OCI-LY3 (cell line): ENCODE measurements around the gene FFAR1.

ENCODE experiments used
- H2AFZ ChIP-seq: fragments of 200-600, 300-600 bp; shearing (Covaris generic); 2 replicates; pipeline ENCODE4 v1.6.0; 2014; ENCODE audit warnings: antibody characterized with exemption, low read depth, low read length
- H3K27ac ChIP-seq: fragments of 200-600, 300-600 bp; sonication (generic); 2 replicates; pipeline ENCODE4 v1.5.1; 2014; ENCODE audit warnings: mild to moderate bottlenecking, low read length, moderate library complexity, mixed read lengths
- H3K27me3 ChIP-seq: fragments of 200-600, 300-600 bp; sonication (generic); 2 replicates; pipeline ENCODE4 v1.6.1; 2014; ENCODE audit warnings: low read depth, low read length, mixed read lengths
- H3K36me3 ChIP-seq: fragments of 200-600, 300-600 bp; sonication (generic); replicated peaks from 2 replicates; pipeline ENCODE3; 2014; ENCODE audit warnings: low read depth, low read length, mixed read lengths
- H3K4me1 ChIP-seq: fragments of 300-600, 200-600 bp; sonication (generic); 2 replicates; pipeline ENCODE4 v1.6.1; 2014; ENCODE audit warnings: low read length, mixed read lengths
- H3K4me2 ChIP-seq: fragments of 200-600, 300-600 bp; sonication (generic); 2 replicates; pipeline ENCODE4 v1.6.1; 2014; ENCODE audit warnings: low read length, mixed read lengths
- H3K4me3 ChIP-seq: fragments of 300-600, 200-600 bp; sonication (generic); 2 replicates; pipeline ENCODE4 v1.5.1; 2014; ENCODE audit warnings: antibody characterized with exemption, mild to moderate bottlenecking, low read length, moderate library complexity
- H3K79me2 ChIP-seq: fragments of 300-600, 200-600 bp; shearing (Covaris generic); 2 replicates; pipeline ENCODE4 v1.6.1; 2014; ENCODE audit warnings: mild to moderate bottlenecking, low read length, mixed read lengths
- H3K9ac ChIP-seq: fragments of 300-600, 200-600 bp; shearing (Covaris generic); 2 replicates; pipeline ENCODE4 v1.6.0; 2014; ENCODE audit warnings: mild to moderate bottlenecking, low read length, moderate library complexity
- H3K9me3 ChIP-seq: fragments of 200-600, 300-600 bp; shearing (Covaris generic); 2 replicates; pipeline ENCODE4 v1.6.1; 2014; ENCODE audit warnings: low read length, mixed read lengths; ENCODE audit not compliant: insufficient read depth
- H4K20me1 ChIP-seq: fragments of 200-600, 300-600 bp; sonication (generic); 2 replicates; pipeline ENCODE4 v1.6.1; 2016; ENCODE audit warnings: low read length, mixed read lengths; ENCODE audit not compliant: insufficient read depth
- CTCF ChIP-seq: fragments of 200-600, 300-600 bp; sonication (generic); IDR thresholded peaks from 2 replicates; pipeline ENCODE4 v1.5.1; 2014; ENCODE audit warnings: antibody characterized with exemption, low read length, low read depth
- EZH2phosphoT487 ChIP-seq: fragments of 200-600 bp; shearing (Covaris generic); IDR thresholded peaks from 2 replicates; pipeline ENCODE4 v1.6.1; 2018; ENCODE audit warnings: antibody characterized with exemption, mixed run types, low read depth

FFAR1 gene

GRCh38 chr19:35383536-35383935 lies 35.8 kb downstream of the FFAR1 start:
- no peaks in the 10 kb centered on the region for H3K79me2 ChIP-seq
- H3K27me3 ChIP-seq, result peaks cover 35% of the 10 kb centered on the region
- no peak overlapping the region for H3K4me3 ChIP-seq
- H3K9me3 ChIP-seq, result peaks cover 30% of the 10 kb centered on the region; the same call in 1 of the 2 replicates
- H4K20me1 ChIP-seq, result no peaks in the 10 kb centered on the region
- TF ChIP-seq CTCF (no peak), EZH2phosphoT487 (no peak)
- H3K4me1 ChIP-seq, result no peaks in the 10 kb centered on the region
- H3K27ac ChIP-seq, result no peak overlapping the region
- no peak overlapping the region for H2AFZ ChIP-seq
- H3K36me3 ChIP-seq, result no peaks in the 10 kb centered on the region
- no peak overlapping the region for H3K4me2 ChIP-seq
- no peak overlapping the region for H3K9ac ChIP-seq

- Histone ChIP-seq H2AFZ (no peak overlapping the region), H3K27ac (no peak overlapping the region), H3K9ac (no peak overlapping the region), H3K4me1 (no peaks in the 10 kb centered on the region), H3K4me2 (no peak overlapping the region), H3K36me3 (no peaks in the 10 kb centered on the region), H3K79me2 (no peaks in the 10 kb centered on the region), H4K20me1 (no peaks in the 10 kb centered on the region), H3K4me3 (no peak overlapping the region), H3K27me3 (peaks cover 18% of the 10 kb centered on the region), H3K9me3 (peaks cover 26% of the 10 kb centered on the region; the same call in 1 of the 2 replicates)
- no peak for TF ChIP-seq EZH2phosphoT487
- no peak for TF ChIP-seq CTCF
These were observed 40.8 kb downstream of the FFAR1 start for GRCh38 chr19:35388277-35389054.

- Histone ChIP-seq H4K20me1 (no peaks in the 10 kb centered on the region), H3K9ac (no peak overlapping the region), H3K27me3 (peaks cover 13% of the 10 kb centered on the region), H3K9me3 (peaks cover 19% of the 10 kb centered on the region; the same call in 1 of the 2 replicates), H3K4me3 (no peak overlapping the region), H3K79me2 (no peaks in the 10 kb centered on the region), H3K27ac (no peak overlapping the region), H3K4me2 (no peak overlapping the region), H2AFZ (no peak overlapping the region), H3K4me1 (no peaks in the 10 kb centered on the region), H3K36me3 (no peaks in the 10 kb centered on the region)
- TF ChIP-seq CTCF (no peak), EZH2phosphoT487 (no peak)
These were observed 41.6 kb downstream of the FFAR1 start for GRCh38 chr19:35389192-35389861.
